ENCODE results near the gene USP22.

DNA sequence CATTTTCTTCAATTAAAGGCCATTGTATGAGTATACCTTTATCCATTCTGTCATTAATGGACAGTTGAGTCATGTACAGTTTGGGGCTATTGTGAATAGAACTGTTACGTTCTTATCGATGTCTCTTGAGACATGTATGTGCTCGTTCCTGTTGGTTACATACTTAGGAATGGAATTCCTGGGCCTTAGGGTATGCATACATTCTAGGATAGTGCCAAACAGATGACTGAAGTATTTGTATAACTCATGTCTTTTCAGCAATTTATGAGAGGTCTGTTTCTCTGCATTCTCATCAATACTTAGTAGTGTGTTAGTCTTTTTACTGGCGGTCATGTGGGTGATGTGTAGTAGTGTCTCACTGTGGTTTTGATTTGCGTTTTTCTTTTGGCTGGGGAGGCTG is 81.2 kb downstream of the USP22 start:
- TF ChIP-seq EP300 (IDR thresholded peaks at IDR 0.05) (no peak), POLR2AphosphoS5 (IDR thresholded peaks at IDR 0.05) (no peak), POLR2A (IDR thresholded peaks at IDR 0.05) (no peak)
- TF ChIP-seq, protein P1, sequence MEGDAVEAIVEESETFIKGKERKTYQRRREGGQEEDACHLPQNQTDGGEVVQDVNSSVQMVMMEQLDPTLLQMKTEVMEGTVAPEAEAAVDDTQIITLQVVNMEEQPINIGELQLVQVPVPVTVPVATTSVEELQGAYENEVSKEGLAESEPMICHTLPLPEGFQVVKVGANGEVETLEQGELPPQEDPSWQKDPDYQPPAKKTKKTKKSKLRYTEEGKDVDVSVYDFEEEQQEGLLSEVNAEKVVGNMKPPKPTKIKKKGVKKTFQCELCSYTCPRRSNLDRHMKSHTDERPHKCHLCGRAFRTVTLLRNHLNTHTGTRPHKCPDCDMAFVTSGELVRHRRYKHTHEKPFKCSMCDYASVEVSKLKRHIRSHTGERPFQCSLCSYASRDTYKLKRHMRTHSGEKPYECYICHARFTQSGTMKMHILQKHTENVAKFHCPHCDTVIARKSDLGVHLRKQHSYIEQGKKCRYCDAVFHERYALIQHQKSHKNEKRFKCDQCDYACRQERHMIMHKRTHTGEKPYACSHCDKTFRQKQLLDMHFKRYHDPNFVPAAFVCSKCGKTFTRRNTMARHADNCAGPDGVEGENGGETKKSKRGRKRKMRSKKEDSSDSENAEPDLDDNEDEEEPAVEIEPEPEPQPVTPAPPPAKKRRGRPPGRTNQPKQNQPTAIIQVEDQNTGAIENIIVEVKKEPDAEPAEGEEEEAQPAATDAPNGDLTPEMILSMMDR (IDR thresholded peaks at IDR 0.05), result no peak

Measured in gastroesophageal sphincter (tissue), 3 donors.